Measurements from ENCODE around the gene TXN.

DNA sequence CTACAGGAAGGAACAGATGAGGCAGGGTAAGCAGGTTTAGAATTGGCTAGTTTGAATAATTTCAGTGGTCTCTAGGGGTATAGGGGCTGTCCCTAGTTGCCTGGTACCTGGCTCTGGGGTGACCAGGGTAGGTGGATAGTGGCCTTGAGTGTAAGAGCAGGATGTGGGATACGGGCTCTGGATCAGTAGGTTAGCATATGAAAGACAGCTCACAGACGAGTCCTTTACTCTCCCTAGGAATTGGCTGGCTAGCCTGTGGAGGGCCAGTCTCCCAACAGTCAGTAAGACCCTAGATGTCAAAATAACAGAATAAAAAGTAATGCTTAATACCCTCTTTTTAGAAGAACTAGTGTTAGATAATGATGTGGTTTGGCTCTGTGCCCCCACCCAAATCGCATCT is 31.7 kb downstream of the TXN start:
- TF ChIP-seq CTCF (conservative IDR thresholded peaks at IDR 0.05; ENCODE audit: low read depth, low read length) (no peak), POLR2A (IDR thresholded peaks at IDR 0.05; ENCODE audit: low read depth, low read length) (no peak), CHD1 (IDR thresholded peaks at IDR 0.05; ENCODE audit: low read depth, low read length) (no peak), BHLHE40 (IDR thresholded peaks at IDR 0.05; ENCODE audit: low read depth, low read length) (no peak), FOS (IDR thresholded peaks at IDR 0.05; ENCODE audit: low read depth, low read length) (no peak), CEBPB (IDR thresholded peaks at IDR 0.05; ENCODE audit: low read depth, low read length) (no peak), RAD21 (IDR thresholded peaks at IDR 0.05; ENCODE audit: low read length) (no peak)

Data from IMR-90 (cell line).